Activated CD4-positive, CD25-positive, alpha-beta regulatory T cell treated with anti-CD3 and anti-CD28 coated beads, Interleukin-2, amount 50 U/mL, for 72 hours (primary cell): ENCODE measurements around the gene SRGN.
"Not testable (repeated sequence)": the region's sequence is repeated elsewhere in the genome, so short reads cannot be mapped to it uniquely, and the experiment has no call there.

Experiments used
- DNase-seq: peaks from one replicate; pipeline ENCODE4 v3.0.0; 2021

The SRGN gene

GRCh38 chr10:69091143-69091651 is 3.3 kb downstream of the SRGN start:
- DNase-seq, result no peak

DNA sequence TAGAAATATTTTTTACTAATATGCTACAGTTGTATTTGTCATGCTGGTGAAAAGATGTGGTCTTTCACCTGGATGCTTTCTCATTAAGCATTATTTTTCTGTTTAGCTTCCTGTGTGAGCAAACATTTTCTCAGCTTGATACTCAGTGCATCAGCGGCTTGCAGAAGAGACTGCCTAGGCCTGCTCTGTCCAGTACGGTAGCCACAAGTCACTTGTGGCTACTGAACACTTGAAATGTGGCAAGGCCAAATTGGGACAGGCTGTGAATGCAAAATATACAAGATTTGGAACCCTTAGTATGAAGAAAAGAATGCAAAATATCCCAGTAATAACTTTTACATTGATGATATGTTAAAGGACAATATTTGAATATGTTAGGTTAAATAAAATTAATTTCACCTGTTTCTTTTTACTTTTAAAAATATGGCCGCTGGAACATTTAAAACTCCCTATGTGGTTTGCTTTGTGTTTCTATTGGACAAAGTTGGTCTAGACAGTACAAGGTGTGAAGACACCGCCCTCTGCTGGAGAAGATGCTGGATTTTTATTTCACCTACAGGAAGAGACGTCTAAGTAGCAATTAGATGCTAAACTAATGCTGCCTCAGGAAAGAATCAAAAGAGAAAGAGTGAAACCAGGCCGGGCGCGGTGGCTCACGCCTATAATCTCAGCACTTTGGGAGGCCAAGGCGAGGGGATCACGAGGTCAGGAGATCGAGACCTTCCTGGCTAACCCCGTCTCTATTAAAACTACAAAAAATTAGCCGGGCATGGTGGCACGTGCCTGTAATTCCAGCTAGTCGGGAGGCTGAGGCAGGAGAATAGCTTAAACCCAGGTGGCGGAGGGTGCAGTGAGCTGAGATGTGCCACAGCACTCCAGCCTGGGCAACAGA is 5.3 kb downstream of the SRGN start:
- DNase-seq, result peak; percentile 72

GRCh38 chr10:69093933-69094332 is 6.0 kb downstream of the SRGN start:
- DNase-seq, result no peak

DNA sequence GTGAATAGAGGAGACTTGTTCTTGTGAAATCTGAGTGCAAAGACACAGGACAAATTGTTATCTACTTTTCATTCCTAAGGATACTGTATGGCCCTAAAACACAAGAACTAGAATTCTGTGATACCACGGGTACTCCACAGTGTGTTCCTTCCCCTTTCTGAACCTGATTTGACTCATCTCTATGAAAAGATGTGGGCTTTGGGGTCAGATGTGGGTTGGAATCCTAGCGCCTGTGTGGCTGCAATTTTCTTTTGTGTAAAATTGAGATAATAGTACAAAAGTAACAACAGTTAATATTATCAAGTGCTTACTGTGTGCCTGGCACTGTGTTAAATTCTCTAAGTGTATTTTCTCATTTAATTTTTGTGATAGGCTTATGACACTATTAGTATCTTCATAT is 8.1 kb downstream of the SRGN start:
- DNase-seq, result no peak

DNA sequence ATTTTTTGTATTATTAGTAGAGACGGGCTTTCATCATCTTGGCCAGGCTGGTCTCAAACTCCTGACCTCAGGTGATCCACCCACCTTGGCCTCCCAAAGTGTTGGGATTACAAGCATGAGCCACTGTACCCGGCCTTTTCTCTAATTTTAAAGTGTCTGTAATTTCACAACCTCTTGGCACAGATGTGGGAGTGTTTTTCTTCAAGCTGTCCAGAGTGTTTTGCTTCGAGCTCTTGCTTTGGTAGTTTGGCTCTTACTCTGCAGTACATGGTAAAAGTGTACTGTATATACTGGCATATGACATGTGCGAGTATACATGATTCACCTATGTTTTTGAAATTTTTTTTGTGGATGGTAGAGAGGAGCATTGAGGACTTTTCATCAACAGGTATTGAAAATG is 9.8 kb downstream of the SRGN start:
- DNase-seq, result no peak

DNA sequence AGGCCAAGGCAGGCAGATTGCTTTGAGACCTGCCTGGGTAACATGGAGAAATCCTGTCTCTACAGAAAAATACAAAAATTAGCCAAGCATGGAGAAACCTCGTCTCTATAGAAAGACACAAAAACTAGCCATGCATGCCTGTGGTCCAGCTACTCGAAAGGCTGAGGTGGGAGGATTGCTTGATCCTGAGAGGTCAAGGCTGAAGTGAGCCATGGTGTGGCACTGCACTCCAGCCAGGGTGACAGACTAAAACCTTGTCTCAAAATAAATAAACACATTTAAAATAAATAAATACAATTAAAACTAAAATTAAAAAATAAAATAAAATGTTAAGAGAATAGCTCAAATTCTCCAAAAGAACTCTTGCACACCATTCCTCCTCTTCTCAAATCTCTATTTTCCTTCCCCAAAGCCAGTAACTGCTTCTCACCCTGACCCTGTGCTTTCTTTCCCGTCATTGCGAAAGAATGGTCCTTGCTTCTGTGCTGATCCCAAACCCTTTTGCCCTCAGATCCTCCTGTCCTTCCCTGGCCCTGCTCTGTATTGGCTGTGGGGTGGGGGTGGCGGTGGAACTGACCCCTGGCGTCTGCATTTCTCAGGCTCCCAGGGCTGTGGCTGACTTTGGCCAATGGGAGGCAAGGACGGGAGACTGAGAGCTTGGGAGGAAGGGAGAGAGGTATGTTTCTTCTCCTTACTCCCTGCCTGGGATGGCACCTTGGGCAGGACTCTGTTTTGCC is 12.4 kb downstream of the SRGN start:
- no peak for DNase-seq

GRCh38 chr10:69101451-69102095 is 13.7 kb downstream of the SRGN start:
- no peak for DNase-seq

DNA sequence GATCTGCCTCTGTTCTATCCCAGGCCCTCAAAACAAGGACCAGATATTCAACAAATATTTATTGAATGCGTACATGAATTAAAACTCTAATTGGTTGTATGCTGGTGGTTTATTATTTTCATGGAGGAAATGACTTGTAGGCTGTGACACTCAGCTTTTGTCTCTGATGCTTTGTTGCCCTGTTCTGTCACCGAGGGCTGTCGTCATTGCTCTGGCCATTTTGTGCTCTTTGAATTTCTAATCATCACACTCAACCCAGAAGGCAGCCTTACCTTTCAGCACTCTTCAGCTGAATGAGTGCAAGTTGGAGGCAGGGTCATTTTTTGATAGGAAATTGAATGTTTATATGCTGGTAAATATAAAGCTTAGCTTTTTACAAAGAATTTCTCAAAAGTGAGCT is 14.5 kb downstream of the SRGN start:
- DNase-seq, result no peak

GRCh38 chr10:69103784-69104183 is 15.9 kb downstream of the SRGN start:
- DNase-seq, result no peak

DNA sequence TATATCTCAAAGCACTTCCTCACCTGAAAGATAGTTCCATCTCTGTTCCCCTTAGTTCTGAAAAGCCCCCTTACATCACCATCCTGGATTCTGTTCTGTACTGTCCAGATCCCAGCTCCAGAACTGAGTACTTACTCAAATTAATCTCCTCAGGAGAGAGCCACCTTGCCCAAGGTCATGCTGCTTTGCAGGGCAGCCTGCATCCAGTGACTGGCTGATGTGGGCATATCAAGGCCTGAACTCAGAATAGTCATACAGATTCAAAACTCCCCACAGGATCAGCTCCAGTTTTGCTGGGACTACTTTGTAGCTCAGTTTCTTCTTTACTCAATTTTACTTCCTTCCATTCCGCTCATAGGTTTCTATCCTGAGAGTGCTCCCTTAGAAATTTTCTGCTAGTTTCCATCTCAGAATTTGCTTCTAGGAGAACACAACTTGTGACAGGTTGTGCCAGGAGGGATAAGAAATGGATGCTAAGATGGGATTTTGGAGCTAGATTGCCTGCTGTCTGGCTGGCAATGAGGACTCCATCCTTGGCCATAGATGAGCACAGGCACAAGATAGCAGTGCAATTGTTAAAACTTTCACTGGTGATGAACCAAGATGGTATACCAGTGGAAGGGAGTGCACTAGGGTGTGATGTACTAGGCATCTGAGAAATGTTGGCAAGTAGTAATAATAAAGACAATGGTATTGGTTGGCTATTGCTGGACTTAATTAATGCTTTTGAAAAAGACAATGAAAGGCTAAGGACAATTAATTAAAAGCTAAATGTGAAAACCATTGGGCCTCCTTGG is 17.3 kb downstream of the SRGN start:
- no peak for DNase-seq

DNA sequence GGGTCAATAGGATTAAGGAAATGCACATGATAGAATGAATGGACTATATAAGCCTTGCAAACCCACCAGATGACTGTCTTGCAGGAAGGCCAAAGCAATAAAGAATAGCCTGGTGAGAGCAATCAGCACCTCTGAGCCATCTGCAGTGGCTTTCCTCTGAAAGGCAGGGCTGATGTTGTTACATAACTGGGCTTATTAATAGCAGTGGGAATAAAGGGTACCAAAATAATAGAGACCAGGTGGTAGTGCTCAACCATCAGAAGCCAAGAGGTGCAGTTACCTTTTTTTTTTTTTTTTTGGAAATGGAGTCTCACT is 19.2 kb downstream of the SRGN start:
- DNase-seq, result no peak

DNA sequence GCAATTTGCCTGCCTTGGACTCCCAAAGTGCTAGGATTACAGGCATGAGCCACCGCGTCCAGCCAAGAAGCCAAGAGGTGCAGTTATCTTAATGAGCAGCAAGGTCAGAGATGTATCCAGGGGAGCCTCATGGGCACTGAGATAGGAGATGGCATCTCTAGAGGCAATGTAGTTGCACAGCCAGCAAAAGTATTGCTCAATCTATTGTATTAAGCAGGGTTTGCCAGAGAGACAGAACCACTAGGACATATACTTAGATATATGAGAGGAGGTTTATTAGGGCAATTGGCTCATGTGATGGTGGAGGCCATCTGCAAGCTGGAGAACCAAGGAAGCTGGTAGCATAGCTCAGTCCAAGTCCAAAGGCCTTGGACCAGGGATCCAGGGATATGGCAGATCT is 19.8 kb downstream of the SRGN start:
- no peak for DNase-seq

GRCh38 chr10:69119896-69120295 is 32.0 kb downstream of the SRGN start:
- DNase-seq, result no peak

DNA sequence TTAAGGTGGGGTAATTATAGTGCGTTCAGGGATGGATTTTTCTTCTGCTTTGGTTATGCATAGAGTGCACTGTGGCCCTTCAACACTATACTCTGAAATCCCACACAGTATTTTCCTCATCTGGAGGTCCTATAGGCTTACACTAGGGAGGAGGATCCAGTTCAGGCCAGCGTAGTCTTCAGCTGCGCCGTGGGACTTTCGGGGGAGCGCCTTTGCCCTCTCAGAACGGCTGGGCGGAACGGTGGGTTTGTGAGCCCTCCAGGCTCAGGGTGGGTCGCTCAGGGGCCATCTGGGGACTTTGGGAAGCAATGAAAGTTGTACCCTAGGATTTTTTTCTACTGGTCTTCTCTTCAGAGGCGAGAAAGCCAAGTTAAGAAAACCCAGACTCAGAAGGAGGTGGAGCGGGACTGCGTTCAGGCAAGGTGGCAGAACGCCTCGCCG is 35.4 kb downstream of the SRGN start:
- DNase-seq, result no peak

DNA sequence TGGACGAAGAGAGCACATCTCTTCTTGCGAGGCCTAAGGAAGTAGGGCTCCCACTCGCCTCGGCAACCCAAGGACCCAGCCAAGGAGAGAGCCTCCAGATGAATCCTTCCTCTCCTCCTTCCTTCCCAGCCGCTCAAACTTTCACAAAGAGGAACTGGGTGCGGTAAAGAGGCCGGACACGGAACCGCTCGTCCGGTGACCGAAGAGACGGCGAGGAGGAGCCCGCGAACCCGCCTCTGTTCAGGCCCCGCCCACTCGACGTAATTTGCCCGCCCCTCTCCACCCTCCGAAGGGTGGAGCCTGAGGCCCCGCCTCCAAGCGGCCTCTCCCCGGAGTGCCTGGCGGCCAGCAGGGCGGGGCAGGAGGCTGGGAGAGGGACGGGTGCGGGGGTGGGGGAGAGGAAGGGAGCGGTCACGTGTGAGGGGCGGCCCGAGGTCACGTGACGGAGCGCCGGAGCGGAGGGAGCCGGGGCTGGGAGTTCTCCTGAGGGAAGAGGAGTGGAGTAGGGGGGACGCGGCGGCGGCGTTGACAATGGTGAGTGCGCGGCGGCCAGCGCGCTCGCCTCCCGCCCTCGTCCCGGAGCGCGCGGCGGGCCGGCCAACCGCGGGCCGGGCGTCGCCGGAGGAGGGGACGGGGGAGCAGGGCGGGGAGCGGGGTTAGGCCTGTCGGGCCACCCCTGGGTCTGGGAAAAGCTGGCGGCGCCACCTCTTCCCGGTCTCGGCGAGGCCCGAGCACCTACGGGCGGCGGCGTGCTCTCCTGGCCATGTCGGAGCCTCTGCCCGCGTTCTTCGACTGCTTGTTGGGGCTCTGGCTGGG is 36.1 kb downstream of the SRGN start, which contains the start of gene VPS26A:
Gene VPS26A, plus strand, starts transcription at position 432 of the 816 bp plus-strand sequence. Its CDS starts 100 bp downstream, at position 532.
- peak; percentile 100 for DNase-seq

DNA sequence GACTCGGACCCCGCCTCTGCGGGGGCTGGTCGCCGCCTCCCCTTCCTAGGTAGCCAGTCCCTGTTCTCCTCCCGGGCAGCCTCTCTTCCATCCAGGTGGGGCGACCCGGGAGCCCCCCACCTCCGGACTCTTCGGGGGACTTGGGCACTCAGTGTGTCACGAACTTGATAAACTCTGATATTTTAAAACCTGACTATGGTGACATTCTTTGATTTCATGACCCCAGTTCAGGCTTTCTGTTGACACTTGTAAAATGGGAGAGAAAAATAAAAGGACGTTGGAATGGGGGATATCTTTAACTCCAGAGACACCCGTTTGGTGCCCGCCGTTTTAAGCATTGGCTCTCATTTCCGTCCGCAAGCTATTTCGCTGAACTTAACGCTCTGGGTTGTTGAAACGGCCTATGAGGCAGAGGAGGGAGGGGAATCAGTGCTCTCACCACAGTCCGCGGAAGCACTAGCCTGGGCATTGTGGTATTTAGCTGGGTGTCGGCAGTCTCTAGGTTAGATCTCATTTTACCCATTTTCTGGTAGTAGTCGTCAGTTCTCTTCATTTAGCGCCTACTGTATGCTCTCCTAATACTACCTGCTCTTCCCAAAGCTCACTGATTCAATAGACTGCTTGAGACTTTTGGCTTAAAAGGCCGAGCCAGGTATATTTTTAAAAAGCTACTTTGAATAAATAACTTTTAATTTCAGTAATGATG is 36.8 kb downstream of the SRGN start:
- peak; percentile 51 for DNase-seq

- DNase-seq, result no peak
Measured at GRCh38 chr10:69125554-69125953, 37.7 kb downstream of the SRGN start.

DNA sequence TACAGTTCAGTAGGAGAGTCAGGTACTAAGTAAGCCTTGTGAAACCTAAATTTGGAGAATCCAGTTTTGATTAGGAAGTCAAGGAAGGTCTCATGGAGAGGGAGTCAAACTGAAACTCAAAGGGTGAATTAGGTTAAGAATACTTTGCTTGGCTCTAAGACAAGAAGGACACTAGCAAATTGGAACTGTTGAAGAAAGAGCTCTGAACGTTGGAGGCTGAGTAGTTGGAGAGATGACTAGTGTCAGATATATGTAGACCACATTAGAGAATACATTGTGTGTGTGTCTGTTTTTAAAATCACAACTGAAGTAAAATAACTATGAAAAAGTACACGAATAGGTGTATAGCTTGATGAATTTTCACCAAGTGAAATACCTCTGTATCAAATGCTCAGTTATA is 42.3 kb downstream of the SRGN start:
- DNase-seq, result no peak

GRCh38 chr10:69139961-69140360 is 52.1 kb downstream of the SRGN start:
- DNase-seq, result no peak

DNA sequence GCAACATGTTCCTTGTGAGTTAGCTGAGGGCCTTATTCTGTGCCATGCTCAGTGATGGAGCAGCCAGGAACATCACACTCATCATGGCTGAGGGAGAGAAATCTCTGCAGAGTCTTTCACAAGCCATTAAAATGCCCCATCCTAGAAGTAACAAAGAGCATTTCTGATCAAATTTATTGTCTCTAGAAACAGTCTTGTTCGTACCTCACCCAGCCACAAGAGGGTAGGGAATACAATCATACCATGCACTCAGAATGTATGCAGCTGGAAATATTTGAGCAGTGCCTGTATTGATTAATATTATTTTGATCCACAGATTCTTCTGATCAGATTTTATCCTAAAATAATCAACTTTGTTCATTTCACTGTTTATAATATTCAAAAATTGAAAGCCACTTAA is 53.4 kb downstream of the SRGN start:
- DNase-seq, result no peak

DNA sequence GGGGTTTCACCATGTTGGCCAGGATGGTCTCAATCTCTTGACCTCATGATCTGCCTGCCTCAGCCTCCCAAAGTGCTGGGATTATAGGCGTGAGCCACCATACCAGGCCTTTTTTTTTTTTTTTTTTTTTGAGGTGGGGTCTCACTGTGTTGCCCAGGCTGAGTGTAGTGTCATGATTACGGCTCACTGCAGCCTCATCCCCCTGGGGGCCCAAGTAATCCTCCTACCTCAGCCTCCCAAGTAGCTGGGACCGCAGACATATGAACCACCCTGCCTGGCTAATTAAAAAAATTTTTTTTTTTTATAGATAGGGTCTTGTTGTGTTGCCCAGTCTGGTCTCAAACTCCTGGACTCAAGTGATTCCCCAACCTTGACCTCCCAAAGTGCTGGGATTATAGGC is 54.2 kb downstream of the SRGN start:
- not testable (repeated sequence) for DNase-seq
